HK-2 (cell line): Measurements from ENCODE around the gene LOXL1.
A peak's percentile ranks its signal among the peaks of the same experiment; 100 is the strongest.
"Not testable (repeated sequence)": the region's sequence is repeated elsewhere in the genome, so short reads cannot be mapped to it uniquely, and the experiment has no call there.

ENCODE experiments used
- DNase-seq: peaks from one replicate; pipeline ENCODE4 v3.0.0-alpha.2; 2018; ENCODE audit not compliant: unreplicated experiment

The LOXL1 gene

DNA sequence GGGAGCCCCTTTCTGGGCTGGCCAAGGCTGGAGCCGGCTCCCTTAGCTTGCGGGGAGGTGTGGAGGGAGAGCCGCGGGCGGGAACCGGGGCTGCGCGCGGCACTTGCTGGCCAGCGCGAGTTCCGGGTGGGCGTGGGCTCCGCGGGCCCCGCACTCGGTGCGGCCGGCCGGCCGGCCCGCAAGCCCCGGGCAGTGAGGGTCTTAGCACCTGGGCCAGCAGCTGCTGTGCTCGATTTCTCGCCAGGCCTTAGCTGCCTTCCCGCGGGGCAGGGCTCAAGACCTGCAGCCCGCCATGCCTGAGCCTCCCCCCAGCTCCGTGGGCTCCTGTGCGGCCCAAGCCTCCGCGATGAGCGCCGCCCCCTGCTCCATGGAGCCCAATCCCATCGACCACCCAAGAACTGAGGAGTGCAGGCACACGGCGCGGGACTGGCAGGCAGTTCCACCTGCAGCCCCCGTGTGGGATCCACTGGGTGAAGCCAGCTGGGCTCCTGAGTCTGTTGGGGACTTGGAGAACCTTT, 47.5 kb downstream of the LOXL1 start:
- DNase-seq, result not testable (repeated sequence)

DNA sequence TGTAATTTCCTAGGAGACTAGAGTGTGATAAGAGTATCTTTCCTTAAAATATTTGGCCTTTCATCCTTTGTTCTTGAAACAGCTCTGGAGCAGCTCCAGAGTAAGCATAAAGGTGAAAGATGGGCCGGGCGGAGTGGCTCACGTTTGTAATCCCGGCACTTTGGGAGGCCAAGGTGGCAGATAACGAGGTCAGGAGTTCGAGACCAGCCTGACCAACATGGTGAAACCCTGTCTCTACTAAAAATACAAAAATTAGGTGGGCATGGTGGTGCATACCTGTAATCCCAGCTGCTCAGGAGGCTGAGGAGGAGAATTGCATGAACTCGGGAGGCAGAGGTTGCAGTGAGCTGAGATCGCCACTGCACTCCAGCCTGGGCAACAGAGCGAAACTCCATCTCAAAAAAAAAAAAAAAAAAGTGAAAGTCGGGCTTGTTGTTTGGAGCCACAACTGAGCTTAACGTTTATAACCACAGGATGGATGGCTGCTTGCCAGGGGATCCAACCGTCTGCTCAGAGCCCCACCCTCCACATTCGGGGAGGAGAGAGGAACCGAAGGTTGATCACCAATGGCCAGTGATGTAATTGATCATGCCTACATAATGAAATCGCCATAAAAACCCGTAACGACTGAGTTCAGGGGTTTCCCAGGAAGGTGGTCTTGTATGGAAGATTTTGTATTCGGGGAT, 49.3 kb downstream of the LOXL1 start:
- DNase-seq, result not testable (repeated sequence)

DNA sequence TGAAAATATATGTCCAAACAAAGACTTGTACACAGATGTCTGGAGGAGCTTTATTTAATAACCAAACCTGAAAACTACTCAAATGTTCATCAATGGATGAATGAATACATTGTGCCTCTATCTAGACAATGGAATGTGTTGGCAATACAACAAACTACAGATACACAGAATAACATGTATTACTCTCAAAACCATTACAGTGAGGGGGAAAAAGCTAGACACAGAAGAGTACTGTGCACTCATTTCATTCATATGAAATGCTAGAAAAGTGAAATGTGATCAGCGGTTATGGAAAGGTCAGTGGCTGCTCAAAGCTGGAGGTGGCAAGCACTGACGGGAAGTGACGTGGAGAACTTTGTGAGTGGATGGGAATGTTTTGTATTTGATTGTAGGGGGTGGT, 52.6 kb downstream of the LOXL1 start:
- DNase-seq, result no peak

DNA sequence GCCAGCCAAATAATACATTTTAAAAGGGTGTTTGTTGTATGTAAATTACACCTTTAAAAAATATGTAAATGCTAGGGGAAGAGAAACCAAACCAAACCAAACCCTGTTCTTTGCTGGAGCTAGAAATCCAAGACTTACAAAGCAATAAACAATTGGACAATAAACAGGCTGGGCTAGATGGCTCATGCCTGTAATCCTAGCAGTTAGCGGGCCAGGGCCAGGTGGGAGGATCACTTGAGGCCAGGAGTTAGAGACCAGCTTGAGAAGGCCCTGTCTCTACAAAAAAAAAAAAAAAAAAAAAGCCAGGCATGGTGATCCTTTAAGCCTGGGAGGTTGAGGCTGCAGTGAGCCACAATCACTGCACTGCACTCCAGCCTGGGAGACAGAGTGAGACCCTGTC, 53.4 kb downstream of the LOXL1 start:
- no peak for DNase-seq

DNA sequence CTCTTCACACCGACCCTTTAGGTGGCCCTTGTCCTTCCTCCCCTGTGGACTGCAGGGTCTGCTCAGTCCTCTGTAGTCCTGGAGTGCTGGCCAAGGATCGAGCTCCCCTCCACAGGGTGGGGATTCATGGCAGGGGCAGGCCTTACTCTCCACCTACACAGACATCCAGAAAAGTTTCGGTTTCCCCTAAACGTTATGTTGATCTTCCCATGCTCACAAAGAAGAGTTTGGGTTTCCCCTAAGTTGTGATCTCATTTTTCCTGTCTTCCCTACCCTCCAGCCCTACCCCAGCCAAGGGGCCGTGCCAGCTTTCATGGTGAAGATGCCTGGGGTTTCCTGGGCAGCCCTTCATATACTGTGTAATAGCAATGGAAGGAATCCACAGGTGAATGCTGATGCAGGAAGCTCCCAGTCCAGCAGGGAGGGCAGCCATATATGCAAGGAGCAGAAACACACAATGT, 55.5 kb downstream of the LOXL1 start:
- DNase-seq, result no peak

DNA sequence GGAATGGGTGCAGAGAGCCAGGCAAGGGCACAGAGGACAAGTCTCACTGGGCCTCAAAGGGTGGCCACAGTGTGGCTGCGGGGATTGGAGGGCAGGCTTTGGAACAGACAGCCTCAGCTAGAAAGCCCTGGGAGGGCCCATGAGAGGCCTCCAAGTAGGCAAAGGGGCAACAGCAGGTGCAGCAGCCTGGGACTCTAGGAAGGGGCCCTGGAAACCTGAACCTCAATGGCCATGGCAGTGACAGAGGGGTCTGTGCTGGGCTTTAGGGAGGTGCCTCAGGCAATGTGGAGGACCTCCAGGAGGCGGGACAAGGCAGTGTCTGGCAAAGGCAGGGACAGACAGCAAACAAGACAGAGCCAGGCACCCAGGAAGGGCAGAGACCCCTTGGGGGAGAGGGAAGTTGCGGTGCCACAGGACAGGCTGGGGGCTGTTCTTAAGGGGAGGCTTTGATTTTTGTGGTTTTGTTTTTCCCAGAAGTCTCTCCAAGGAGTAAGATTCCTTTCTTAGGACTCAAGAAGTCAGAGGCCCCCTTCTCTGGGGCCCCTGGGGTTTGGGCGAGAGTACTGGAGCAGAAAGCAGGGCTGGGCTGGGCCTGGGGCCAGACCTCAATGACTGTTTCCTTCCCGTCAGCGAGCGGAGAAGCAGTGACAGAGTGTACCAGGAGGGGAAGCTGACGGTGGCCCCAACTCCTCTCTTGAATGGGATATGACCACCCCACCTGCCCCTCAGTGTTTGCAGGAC, 56.1 kb downstream of the LOXL1 start:
- DNase-seq, result peak; percentile 84

DNA sequence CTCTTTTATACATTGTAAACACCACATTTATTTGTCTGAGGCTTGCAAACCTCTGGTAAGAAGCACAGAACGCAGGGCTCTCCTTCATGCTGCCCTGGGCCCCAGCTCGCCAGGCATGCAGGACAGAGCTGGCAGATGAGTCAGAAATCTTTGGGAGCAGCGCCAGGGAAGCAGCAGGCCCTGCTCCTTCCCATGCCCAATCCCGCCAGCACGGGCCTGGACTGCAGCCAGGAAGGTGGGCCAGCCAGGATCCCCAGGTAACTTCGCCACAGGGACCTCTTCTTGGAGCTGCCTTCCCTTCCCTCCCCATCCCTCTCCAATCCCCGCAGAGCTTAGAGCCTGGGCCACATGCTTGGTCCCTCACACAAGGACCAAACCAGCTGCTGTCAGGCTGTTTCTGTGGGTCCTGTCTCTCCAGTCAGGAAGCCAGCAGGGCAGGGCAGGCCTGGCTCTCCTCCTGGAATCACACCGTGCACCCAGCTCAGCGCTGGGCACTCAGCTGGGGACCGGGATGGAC, 57.0 kb downstream of the LOXL1 start:
- peak; percentile 75 for DNase-seq

DNA sequence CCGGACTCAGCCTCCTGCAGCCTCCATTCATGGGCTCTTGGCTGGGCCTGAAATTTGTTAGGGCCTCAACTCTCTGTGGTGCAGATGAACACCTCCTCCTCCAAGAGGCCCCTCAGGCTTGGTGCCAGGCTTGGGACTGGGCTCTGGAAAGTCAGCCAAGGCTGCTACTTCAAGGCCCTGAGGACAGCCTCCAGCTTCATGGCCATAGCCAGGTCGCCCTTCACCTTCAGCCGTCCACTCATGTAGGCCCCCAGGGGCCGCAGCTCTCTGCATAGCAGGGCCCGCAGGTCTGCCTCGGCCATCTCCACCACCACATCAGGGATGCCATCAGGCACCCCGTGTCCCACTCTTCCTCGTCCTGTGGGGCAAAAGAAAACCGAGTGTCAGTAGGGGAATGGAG, 57.5 kb downstream of the LOXL1 start:
- DNase-seq, result no peak

DNA sequence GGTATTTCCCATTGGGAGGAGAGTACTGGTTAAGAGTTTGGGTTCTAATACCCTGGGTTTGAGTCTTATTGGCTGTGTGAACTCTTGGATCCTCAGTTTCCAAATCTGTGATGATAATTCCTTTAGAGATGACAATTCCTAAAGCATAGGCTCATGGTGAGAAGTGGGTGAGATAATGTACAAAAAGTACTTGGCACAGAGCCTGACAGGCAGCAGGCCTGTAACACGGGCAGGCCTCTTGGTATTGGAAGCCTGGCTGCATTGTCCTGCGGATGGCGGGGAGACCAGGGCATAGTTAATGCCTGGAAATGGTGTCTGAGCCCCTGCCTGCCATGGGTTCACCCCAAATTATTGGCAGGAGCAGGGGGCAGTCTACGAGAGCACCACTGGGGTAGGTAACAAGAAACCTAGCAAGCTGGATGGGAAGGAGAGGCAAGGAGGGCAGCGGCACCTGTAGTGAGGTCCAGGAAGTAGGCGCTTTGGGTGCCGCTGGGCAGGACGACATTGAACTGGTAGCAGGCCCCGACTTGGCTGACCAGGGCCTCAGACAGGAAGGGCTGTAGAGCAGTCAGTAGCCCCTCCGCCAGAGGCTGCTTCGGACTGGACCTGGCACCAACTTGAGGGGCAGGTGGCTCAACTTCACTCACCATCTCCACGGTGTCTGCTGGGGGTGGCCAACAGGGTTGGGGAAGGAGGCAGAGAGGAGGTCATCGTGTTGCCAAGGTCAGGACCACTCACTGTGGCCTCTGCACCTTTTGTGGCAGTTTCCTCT, 58.1 kb downstream of the LOXL1 start:
- no peak for DNase-seq

DNA sequence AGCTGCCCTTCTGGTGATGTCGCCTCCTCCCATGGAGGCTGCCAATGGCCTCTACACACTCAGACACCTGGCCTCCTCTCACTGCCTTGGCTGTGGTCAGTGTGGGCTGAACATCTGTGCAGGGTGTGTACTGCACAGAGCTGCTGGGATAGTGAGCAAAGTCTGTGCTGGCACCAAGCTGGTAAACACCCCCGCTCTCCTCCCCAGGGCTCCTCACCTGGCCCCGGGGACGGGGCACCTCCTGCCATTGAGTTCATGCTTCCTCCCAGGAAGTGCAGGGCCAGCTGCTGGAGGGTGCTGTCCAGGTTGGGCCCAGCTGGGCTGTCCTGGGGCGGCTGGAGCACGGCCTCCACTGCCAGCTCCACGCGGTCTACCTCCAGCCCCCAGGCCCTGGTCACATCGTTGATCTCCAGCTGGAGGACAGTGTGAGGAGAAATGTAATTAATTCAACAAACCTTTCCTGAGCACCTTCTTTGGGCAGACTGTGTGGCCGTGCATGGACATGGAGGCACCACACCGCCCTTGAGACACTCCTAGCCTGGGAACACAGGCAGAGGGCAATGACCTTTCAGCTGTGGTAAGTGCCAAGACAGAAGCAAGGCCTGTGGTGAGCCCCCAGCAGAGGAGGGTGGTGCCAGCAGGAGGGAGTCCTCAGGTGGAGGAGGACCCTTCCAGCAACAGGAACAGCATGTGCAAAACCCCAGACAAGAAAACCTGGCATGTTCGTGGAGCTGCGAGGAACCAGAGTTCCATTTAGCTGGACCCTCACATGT, 59.0 kb downstream of the LOXL1 start:
- DNase-seq, result no peak

DNA sequence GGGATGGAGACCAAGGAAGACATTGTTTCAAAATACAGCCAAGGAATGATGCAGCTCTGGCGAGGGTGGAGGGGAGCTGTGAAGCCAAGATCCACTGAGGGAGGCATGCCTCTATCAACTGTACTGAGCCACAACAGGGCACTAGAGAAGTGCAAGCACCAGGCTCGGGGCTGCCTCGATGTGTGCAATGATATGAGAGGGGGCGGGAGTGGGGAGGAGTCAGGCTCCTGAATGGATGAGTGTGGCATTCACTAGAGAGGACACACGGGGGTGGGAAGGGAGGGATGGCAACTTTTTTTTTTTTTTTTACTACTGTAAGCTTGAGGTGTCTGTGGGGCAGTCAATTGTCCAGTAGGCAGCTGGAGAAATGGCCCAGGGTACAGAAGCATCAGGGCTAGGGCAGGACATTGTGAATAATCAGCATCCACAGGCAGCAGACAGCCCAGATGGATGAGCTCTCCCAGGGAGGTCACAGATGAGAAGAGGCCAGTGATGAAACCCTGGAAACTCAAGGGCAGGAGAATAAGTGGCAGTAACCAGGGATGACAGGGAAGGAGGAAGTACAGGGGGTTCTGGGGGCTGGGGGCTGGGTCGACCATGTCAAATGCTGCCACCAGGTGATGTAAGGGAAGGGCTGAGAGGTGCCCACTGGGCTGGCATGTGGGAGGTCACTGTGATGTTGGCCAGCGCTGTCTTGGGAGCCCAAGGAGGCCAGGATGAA, 60.0 kb downstream of the LOXL1 start:
- no peak for DNase-seq

DNA sequence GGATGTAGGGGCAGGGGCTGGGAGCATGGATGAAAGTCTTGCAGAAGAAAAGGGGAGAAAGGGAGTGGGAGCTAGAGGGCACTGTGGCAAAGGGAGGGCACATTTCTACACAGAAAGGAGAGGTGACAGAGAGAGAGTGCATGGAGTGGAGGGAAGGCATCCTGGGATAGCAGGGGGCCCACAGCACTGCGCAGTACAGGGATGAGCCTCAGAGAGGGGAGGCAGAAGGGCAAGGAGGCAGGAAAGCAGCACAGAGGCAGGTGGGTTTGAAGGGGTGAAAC, 60.5 kb downstream of the LOXL1 start:
- no peak for DNase-seq

DNA sequence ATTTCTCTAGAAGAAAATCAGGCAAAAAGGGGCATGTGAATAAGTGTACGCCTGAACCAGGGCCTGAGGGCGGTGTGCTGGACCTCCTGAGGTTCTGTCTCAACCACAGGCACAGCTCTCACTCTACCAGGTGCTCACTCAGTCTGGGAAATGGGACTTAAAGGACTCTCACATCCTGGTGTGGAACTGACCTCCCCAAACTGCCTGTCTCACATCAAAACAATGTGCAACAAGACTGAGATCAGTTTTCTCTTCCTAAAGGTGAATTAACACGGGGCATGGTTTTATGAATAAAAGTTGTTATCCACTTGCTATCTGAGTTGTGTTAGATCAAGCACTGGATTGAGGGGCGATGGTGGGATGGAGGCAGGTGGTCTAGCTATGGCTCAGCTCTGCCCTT, 61.0 kb downstream of the LOXL1 start:
- DNase-seq, result no peak

DNA sequence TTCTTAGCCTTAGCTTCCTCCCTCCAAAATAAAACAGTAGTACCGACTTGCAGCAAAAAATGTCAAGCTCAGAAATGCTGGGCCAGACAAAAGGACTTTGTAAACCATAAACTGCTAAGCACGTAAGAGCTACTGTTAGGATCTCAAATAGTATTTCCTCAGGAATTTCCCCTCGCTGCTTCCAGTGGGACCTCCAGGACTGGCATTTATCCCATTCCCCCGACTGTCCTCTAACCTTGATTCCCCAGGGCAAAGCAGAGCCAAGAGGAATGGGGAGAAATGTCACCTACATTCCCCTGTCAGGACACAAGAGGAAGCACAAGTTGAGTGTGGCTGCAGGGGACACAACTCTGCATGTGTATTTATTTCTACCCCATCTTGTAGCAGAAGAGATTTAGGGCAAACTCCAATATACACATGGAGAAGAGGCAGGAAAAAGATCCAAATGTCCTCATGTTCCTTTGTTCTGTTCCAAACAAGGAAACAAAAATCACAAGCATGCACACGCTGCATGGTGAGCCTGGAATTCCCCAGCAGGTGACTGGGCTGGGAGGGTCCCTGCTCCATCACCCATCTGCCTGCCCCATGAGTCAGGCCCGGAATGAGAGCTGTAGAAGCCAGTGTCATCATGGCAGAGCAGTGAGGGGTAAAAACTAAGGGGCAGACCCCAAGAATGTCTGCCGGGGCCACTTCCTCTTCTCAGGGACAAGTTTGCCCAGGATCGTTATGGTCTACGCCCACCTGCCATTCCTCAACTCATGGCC, 61.6 kb downstream of the LOXL1 start:
- peak; percentile 70 for DNase-seq

DNA sequence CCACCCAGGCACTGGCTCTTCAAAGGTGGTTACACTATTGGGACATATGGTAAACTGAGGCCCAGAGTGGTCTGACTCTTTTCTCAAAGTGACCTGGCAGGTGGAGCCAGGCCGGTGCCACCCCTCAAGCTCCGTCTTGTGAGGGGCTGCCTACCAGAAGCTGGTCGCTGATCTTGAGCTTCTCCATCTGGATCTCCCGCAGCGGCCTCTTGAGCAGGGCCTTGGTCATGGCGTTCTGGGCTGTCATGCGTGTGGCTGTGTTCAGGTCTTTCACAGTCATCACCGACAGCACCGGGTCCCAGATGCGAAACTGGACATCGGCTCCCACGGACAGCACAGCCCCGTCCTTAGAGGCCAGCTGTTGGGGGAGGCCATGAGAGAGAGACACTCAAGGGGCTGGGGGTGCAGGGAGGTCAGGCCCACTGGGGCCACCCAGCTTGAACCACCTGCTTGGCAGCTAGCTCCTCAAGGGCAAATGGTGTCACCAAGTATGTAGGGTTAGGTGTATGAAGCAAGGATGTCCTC, 62.2 kb downstream of the LOXL1 start:
- no peak for DNase-seq

DNA sequence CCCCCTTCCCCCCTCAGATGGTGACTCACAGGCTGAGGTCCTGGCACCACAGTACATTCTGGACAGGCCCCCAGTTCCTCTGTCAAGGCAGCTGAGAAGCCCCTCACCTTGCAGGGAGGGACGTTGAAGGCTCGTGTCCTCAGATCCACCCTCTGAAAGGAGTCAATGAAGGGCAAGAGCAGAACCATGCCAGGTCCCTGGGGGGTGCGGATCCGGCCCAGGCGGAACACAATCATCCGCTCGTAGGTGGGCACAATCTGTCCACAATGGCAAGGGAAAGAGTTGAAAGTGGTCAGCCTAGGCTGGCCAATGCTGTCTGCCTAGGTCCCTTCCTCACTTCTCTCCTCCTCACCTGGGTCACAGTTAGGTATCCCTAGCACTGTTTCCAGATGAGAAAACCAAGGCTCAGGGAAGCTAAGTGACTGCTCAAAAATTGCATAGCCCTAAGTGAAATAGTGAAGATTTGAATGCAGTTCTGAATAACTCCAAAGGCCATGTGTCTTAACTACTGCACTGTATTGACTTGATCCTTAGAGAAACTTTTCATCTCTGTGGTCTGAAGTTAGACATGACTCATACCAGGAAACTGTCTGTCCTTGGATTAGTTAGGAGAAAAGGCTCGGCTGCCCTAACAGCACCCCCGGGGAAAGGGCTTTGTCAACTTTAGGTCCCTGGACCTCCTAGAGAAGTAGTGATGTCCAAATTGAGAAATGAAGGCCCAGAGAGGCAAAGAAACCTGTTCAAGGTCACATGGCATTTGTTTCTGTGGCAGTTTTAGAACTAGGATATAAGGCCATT, 62.9 kb downstream of the LOXL1 start:
- no peak for DNase-seq

DNA sequence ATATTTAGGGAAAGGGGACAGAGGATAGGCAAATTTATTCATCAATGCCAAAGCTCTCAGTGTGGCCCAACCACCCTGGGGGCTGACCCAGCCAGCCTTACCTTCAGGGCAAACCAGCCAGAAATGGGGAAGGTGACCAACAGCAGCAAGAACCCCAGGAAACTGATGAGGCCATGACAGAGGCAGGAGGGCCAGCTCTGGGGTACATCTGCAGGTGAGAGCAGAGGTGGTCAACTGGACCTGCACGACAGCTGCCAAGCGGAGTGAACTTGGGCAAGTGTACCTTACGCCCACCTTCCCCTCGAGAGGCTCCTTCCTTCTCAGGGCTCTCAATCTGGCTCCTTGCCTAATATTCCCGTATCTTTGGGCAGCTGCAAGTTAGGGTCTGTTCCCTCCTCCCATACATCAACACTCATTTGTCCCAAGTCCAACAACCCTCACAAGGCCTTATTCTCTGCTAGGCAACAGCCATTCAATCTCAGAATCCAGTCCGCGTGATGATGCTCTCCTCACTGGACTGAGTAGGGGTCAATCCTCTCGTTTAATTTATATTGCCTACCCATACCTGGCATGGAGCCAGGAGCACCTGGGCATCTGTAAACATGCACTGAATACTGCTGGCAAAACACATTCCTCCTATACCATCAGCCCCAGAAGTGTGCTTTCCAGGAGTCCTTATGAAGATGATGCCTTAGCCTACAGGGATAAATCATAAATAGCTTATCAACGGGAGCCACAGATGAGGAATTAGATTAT, 64.2 kb downstream of the LOXL1 start:
- DNase-seq, result no peak

DNA sequence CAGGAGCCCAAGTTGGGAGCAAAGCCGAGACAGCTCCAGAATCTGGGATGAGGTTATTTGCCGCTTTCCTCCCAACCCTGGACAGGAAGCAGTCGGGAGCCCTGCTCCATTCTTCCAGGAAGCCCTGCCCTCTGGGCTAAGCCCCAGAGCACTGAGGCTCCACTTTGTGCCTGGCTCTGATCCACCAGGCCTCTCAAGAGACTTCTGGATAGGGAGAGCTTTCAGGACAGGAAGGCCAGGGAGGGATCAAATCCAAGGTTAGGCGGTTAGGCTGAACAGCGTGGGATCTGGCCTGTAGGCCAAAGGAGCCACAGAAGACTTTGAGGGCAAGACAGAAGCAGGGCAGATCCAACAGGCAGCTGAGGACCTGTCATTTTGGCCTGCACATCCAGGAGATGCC, 65.0 kb downstream of the LOXL1 start:
- DNase-seq, result peak; percentile 34
